ENCODE data around the gene TMPRSS11E. TPM values are rescaled to one million over a fixed set of nuclear protein-coding genes. Genes with fewer than 3 reads are reported as not detected.

TMPRSS11E gene
- total RNA-seq (2022; extraction: Qiagen RNA extraction; ENCODE audit: low read depth) = not detected in 5 replicates

GRCh38 chr4:68447201-68447600 is at the start of gene TMPRSS11E:
Gene TMPRSS11E, plus strand, starts transcription at chr4:68447463. Its CDS starts 50 bp downstream, at chr4:68447513.

Other genes starting within 250 kb of the TMPRSS11E start
- not detected in 5 replicates for gene TMPRSS11B, start 201.8 kb upstream of the TMPRSS11E start, total RNA-seq (2022; extraction: Qiagen RNA extraction; ENCODE audit: low read depth)
- gene YTHDC1, start 97.4 kb upstream of the TMPRSS11E start, total RNA-seq (2022; extraction: Qiagen RNA extraction; ENCODE audit: low read depth) = 28.9 to 37.4 TPM (median 35.6 TPM) in 5 replicates
- gene UGT2B17, start 128.9 kb downstream of the TMPRSS11E start, total RNA-seq (2022; extraction: Qiagen RNA extraction; ENCODE audit: low read depth) = not detected in 5 replicates
- 0.06 to 0.17 TPM (median 0.09 TPM) in 3 of 5 replicates, not detected in the others for gene UGT2B15, start 223.2 kb downstream of the TMPRSS11E start, total RNA-seq (2022; extraction: Qiagen RNA extraction; ENCODE audit: low read depth)